ENCODE measurements around the gene PRKAG2.

DNA sequence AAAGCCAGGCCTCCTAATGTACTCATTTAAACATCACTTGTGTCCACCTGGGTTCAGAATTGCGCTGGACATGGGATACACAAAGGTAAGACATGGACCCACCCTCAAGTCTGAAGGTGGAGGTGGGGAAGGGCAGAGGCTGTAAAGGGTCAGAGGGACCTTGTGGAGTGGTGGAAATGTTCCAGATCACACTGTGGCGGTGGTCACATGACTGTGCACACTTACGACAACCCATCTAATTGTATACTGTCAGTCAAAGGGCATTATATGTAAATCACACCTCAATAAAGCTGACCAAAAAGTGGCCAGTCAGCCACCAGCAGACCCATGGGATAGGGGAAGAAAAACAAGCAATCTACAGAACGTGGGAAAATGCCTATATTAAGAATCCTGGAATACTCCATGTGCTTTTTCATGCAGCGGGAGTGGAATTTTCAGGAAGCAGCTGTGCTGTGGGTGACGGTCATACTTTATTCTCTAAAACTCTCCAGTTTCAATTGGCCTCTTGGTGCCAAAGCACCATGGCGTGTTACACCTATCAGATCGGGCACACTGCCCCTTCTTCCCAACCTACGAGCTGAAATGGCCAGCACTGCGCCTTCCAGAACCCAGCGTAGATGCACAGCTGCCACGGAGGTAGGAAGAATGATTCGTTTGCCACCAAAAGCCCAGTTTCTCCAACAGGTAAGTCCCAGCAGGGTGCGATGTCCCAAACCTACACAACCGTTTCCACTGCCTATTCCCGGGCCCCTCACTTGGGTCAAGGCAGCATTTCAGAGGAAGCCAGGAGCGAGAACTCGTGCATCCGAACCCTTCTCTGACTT, 69.8 kb downstream of the PRKAG2 start:
- TF ChIP-seq CTCF (IDR thresholded peaks at IDR 0.05; ENCODE audit: insufficient read depth, low read length, poor library complexity, severe bottlenecking) (no peak), EZH2phosphoT487 (conservative IDR thresholded peaks at IDR 0.05; ENCODE audit: low read length) (no peak)
